HepG2 (cell line): ENCODE data around the gene LAPTM4A. TPM values are rescaled to one million over a fixed set of nuclear protein-coding genes. Genes with fewer than 3 reads are reported as not detected.

Experiments
- BRD4 ChIP-seq: sonication (generic); formaldehyde crosslinking; IDR thresholded peaks from 2 replicates; pipeline ENCODE4 v1.4.0; 2020; ENCODE audit warnings: missing genetic modification reagents
- CEBPZ ChIP-seq: IDR thresholded peaks from 2 replicates; pipeline ENCODE4 v1.6.1; 2012; ENCODE audit warnings: low read length, improper control_type of control experiment
- CENPX ChIP-seq: sonication (generic); formaldehyde crosslinking; IDR thresholded peaks from 2 replicates; pipeline ENCODE4 v1.9.0; 2021; ENCODE audit warnings: mild to moderate bottlenecking, missing genetic modification reagents, moderate library complexity
- ETV5 ChIP-seq: IDR thresholded peaks from 2 replicates; pipeline ENCODE4 v1.6.1; 2018; ENCODE audit warnings: missing biosample characterization, missing genetic modification reagents, inconsistent platforms, borderline replicate concordance
- HNRNPUL1 ChIP-seq: fragments of 200-400 bp; formaldehyde crosslinking; IDR thresholded peaks from 2 replicates; pipeline ENCODE4 v1.6.1; 2017; ENCODE audit warnings: low read depth, mild to moderate bottlenecking, low read length, moderate library complexity
- HOXA5 ChIP-seq: sonication (generic); formaldehyde crosslinking; IDR thresholded peaks from 2 replicates; pipeline ENCODE4 v1.4.0; 2020; ENCODE audit warnings: missing genetic modification reagents
- MXD4 ChIP-seq: IDR thresholded peaks from 2 replicates; pipeline ENCODE4 v1.6.1; 2016; ENCODE audit warnings: mild to moderate bottlenecking, missing biosample characterization, missing genetic modification reagents
- NCOA2 ChIP-seq: sonication (generic); formaldehyde crosslinking; IDR thresholded peaks from 2 replicates; pipeline ENCODE4 v1.8.0; 2022; ENCODE audit warnings: inconsistent platforms
- PITX1 ChIP-seq: sonication (generic); formaldehyde crosslinking; IDR thresholded peaks from 2 replicates; pipeline ENCODE4 v1.5.1; 2020; ENCODE audit warnings: mild to moderate bottlenecking, missing genetic modification reagents
- PRMT3 ChIP-seq: sonication (generic); formaldehyde crosslinking; IDR thresholded peaks from 2 replicates; pipeline ENCODE4 v1.8.1; 2022; ENCODE audit warnings: low read depth, mild to moderate bottlenecking, moderate library complexity, missing genetic modification reagents, borderline replicate concordance
- SIX1 ChIP-seq: sonication (generic); formaldehyde crosslinking; IDR thresholded peaks from 2 replicates; pipeline ENCODE4 v1.4.0; 2020; ENCODE audit warnings: missing genetic modification reagents, borderline replicate concordance
- SOX13 ChIP-seq, 3 experiments: fragments of 450-650 bp in 1 of 3; sonication (generic) in 1 of 3; formaldehyde crosslinking in 1 of 3; IDR thresholded peaks in 2 of 3; conservative IDR thresholded peaks in 1 of 3; 2 replicates each; pipeline versions ENCODE4 v1.5.0 to v1.6.1; 2016 to 2020; ENCODE audit warnings: antibody characterized with exemption in 1 of 3, mild to moderate bottlenecking in 1 of 3, missing compliant biosample characterization in 1 of 3, missing genetic modification reagents in 1 of 3, moderate library complexity in 1 of 3
- STAT5B ChIP-seq: sonication (generic); formaldehyde crosslinking; IDR thresholded peaks from 2 replicates; pipeline ENCODE4 v1.4.0; 2020; ENCODE audit warnings: missing genetic modification reagents
- TEAD2 ChIP-seq: sonication (generic); formaldehyde crosslinking; IDR thresholded peaks from 2 replicates; pipeline ENCODE4 v1.9.0; 2021; ENCODE audit warnings: missing genetic modification reagents
- TGIF2 ChIP-seq: IDR thresholded peaks from 2 replicates; pipeline ENCODE4 v1.6.1; 2016; ENCODE audit warnings: control low read depth, missing compliant biosample characterization
- ZFX ChIP-seq: sonication (generic); formaldehyde crosslinking; IDR thresholded peaks from 2 replicates; pipeline ENCODE4 v1.4.0; 2020; ENCODE audit warnings: mild to moderate bottlenecking, low read depth, missing genetic modification reagents, moderate library complexity
- ZNF121 ChIP-seq: sonication (generic); formaldehyde crosslinking; IDR thresholded peaks from 2 replicates; pipeline ENCODE4 v1.5.0; 2020; ENCODE audit warnings: mild to moderate bottlenecking, missing genetic modification reagents
- ZNF234 ChIP-seq: sonication (generic); formaldehyde crosslinking; conservative IDR thresholded peaks from 2 replicates; pipeline ENCODE4 v1.5.1; 2020; ENCODE audit warnings: mild to moderate bottlenecking, missing genetic modification reagents
- ZNF317 ChIP-seq: sonication (generic); formaldehyde crosslinking; IDR thresholded peaks from 2 replicates; pipeline ENCODE4 v1.5.0; 2020; ENCODE audit warnings: mild to moderate bottlenecking, missing genetic modification reagents
- ZNF713 ChIP-seq: sonication (generic); formaldehyde crosslinking; IDR thresholded peaks from 2 replicates; pipeline ENCODE4 v1.4.0; 2020; ENCODE audit warnings: mild to moderate bottlenecking, missing genetic modification reagents
- ZNF790 ChIP-seq: sonication (generic); formaldehyde crosslinking; IDR thresholded peaks from 2 replicates; pipeline ENCODE4 v1.8.0; 2022; ENCODE audit warnings: missing genetic modification reagents, mild to moderate bottlenecking, borderline replicate concordance
- ZNF839 ChIP-seq: sonication (generic); formaldehyde crosslinking; IDR thresholded peaks from 2 replicates; pipeline ENCODE4 v1.4.0; 2020; ENCODE audit warnings: missing genetic modification reagents, mild to moderate bottlenecking, borderline replicate concordance
- polyA plus RNA-seq, 8 experiments: library from polyadenylated mRNA; depleted of rRNA in 3 of 8; stranded (reverse) in 7 of 8; unstranded in 1 of 8; fragments of >200 nt; fragmentation: Illumina TruSeq in 4 of 8; extraction: Trizol in 4 of 8; gene quantifications; 2 replicates each; pipeline versions ENCODE4 v1.2.1 to v1.2.3, GENCODE V29; 2011 to 2016; ENCODE audit warnings: low read depth in 4 of 8, missing spikeins in 1 of 8, mixed read lengths in 1 of 8; ENCODE audit not compliant: insufficient read depth in 1 of 8
- total RNA-seq, 5 experiments: library from RNA; depleted of rRNA; stranded (reverse); fragments of >200 nt; fragmentation: Illumina TruSeq; extraction: Trizol; gene quantifications; 2 replicates each; pipeline ENCODE4 v1.2.3, GENCODE V29; 2016; ENCODE audit warnings: low read depth in 1 of 5
- TF ChIP-seq, protein P1 (sequence below): sonication (generic); formaldehyde crosslinking; IDR thresholded peaks from 2 replicates; pipeline ENCODE4 v1.8.1; 2023; ENCODE audit warnings: mild to moderate bottlenecking, moderate library complexity, missing genetic modification reagents
- TF ChIP-seq, protein P2 (sequence below): sonication (generic); formaldehyde crosslinking; IDR thresholded peaks from 2 replicates; pipeline ENCODE4 v1.4.0; 2020; ENCODE audit warnings: missing genetic modification reagents, mild to moderate bottlenecking, borderline replicate concordance

The LAPTM4A gene
- total and polyA plus RNA-seq, 2 of the 13 experiments (the other 11 are each of a cell fraction or from before 2014, with no cell fraction given), result 116 to 558 TPM

DNA sequence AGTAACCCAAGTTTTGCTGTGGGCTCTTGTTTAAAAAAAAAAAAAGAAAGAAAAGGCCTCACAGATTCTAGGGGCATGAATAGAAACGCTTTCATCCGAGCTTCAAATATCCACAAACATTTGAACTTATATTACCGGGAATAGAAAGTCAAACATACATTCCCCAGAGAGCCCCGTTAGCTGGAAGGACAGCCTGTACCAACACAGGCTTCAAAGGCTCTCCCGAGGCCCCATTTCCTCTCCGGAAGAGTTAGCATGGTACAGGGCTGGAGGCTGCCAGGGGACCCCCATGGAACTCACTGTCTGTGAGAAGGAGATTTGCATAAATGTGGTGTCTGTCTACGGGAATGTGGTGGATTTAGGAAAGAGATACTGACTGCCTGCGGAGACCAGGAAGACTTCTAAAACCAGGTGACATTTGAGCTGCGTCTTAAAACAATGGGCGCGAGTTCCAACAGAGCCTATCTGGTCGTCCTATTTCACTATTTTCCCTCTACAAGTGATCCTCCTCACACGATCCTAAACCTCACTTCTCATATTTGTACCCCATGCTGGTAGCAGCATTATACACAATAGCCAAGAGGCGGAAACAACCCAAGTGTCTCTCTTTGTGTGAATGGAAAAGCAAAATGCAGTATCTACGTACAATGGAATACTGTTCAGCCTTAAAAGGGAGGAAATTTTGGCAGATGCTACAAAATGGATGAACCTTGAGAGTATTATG lies 38.1 kb downstream of the LAPTM4A start (continued):
- TF ChIP-seq PITX1 (CRISPR knock-in tag), result no peak
- TF ChIP-seq, protein P1, sequence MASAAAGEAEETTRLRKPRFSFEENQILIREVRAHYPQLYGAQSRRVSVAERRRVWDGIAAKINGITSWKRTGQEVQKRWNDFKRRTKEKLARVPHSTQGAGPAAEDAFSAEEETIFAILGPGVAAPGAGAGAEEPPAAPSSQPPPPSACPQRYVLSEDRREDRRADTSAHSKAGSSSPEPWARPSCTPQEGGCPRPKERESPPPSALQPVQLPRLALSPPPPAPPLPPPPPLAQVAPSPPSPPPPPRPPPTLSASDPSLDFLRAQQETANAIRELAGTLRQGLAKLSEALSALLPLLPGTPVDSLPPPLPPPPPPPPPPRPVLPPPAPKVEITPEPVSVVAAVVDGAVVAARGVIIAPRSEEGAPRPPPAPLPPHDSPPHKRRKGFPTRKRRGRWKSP, result peak; percentile 81; the same call in 1 of the 2 replicates
- no peak for TF ChIP-seq ZNF317
- no peak for TF ChIP-seq HOXA5 (CRISPR knock-in tag)
- no peak for TF ChIP-seq STAT5B (CRISPR knock-in tag)
- TF ChIP-seq BRD4 (CRISPR knock-in tag), result 0 out of 2 replicates have a peak, but pooled peaks have one; percentile 3
- TF ChIP-seq SOX13 (IDR thresholded peaks at IDR 0.05), result 0 out of 2 replicates have a peak, but pooled peaks have one; percentile 37
- TF ChIP-seq SOX13 (CRISPR knock-in tag; conservative IDR thresholded peaks at IDR 0.05 in 1 of 2, IDR thresholded peaks at IDR 0.05 in 1 of 2), result peak in 1 of 2 experiments; percentile 78; a peak in 1 of 4 replicates
- TF ChIP-seq ETV5 (CRISPR knock-in tag), result peak; percentile 94
- no peak for TF ChIP-seq ZNF839
- no peak for TF ChIP-seq TEAD2 (CRISPR knock-in tag)
- TF ChIP-seq, protein P2, sequence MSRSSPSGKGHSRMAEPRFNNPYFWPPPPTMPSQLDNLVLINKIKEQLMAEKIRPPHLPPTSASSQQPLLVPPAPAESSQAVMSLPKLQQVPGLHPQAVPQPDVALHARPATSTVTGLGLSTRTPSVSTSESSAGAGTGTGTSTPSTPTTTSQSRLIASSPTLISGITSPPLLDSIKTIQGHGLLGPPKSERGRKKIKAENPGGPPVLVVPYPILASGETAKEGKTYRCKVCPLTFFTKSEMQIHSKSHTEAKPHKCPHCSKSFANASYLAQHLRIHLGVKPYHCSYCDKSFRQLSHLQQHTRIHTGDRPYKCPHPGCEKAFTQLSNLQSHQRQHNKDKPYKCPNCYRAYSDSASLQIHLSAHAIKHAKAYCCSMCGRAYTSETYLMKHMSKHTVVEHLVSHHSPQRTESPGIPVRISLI (CRISPR knock-in tag), result peak; percentile 83; the same call in 1 of the 2 replicates
- TF ChIP-seq HNRNPUL1, result no peak
- TF ChIP-seq ZNF121 (CRISPR knock-in tag), result no peak
- TF ChIP-seq PRMT3 (CRISPR knock-in tag), result no peak; the same call in 1 of the 2 replicates
- TF ChIP-seq CEBPZ, result no peak
- peak; percentile 96 for TF ChIP-seq NCOA2 (CRISPR knock-in tag)
- no peak for TF ChIP-seq ZNF234 (CRISPR knock-in tag)
- TF ChIP-seq TGIF2, result no peak
- TF ChIP-seq CENPX, result no peak
- no peak for TF ChIP-seq ZFX (CRISPR knock-in tag)
- TF ChIP-seq ZNF713 (CRISPR knock-in tag), result no peak
- no peak for TF ChIP-seq MXD4 (CRISPR knock-in tag)
- peak; percentile 11; the same call in 1 of the 2 replicates for TF ChIP-seq SIX1 (CRISPR knock-in tag)
- TF ChIP-seq ZNF790, result no peak
